GM03348 (cell line): ENCODE measurements around the gene ARHGAP24.

ENCODE experiments used
- DNase-seq: peaks from one replicate; pipeline ENCODE4 v3.0.0; 2012; ENCODE audit warnings: low spot score

ARHGAP24 gene

GRCh38 chr4:85777908-85778631, 303.1 kb downstream of the ARHGAP24 start:
- no peak for DNase-seq

GRCh38 chr4:85778632-85779131, 303.7 kb downstream of the ARHGAP24 start:
- no peak for DNase-seq

- DNase-seq: peak; percentile 48
Observed at GRCh38 chr4:85779165-85779564, 304.2 kb downstream of the ARHGAP24 start.

GRCh38 chr4:85780664-85781063, 305.7 kb downstream of the ARHGAP24 start:
- no peak for DNase-seq

GRCh38 chr4:85783483-85783882, 308.5 kb downstream of the ARHGAP24 start:
- DNase-seq: peak; percentile 37

- no peak for DNase-seq
Observed at GRCh38 chr4:85783900-85784299, 308.9 kb downstream of the ARHGAP24 start.

- no peak for DNase-seq
Observed at GRCh38 chr4:85784348-85784747, 309.4 kb downstream of the ARHGAP24 start.

GRCh38 chr4:85784947-85785346, 310.0 kb downstream of the ARHGAP24 start:
- no peak for DNase-seq

- DNase-seq: peak; percentile 38
Observed at GRCh38 chr4:85787133-85787532, 312.2 kb downstream of the ARHGAP24 start.

- DNase-seq: no peak
Observed at GRCh38 chr4:85788604-85789003, 313.7 kb downstream of the ARHGAP24 start.

GRCh38 chr4:85789241-85789640, 314.3 kb downstream of the ARHGAP24 start:
- DNase-seq: no peak

GRCh38 chr4:85790582-85790981, 315.6 kb downstream of the ARHGAP24 start:
- peak; percentile 33 for DNase-seq

GRCh38 chr4:85792376-85793232, 317.7 kb downstream of the ARHGAP24 start:
- DNase-seq: no peak

- no peak for DNase-seq
Observed at GRCh38 chr4:85793233-85793585, 318.3 kb downstream of the ARHGAP24 start.

- no peak for DNase-seq
Observed at GRCh38 chr4:85798012-85798770, 323.2 kb downstream of the ARHGAP24 start.

GRCh38 chr4:85803856-85804255, 328.9 kb downstream of the ARHGAP24 start:
- DNase-seq: no peak

GRCh38 chr4:85805891-85806290, 330.9 kb downstream of the ARHGAP24 start:
- DNase-seq: no peak

GRCh38 chr4:85806334-85806733, 331.4 kb downstream of the ARHGAP24 start:
- no peak for DNase-seq

GRCh38 chr4:85807247-85807950, 332.4 kb downstream of the ARHGAP24 start:
- peak; percentile 56 for DNase-seq

GRCh38 chr4:85808104-85808503, 333.2 kb downstream of the ARHGAP24 start:
- DNase-seq: no peak

GRCh38 chr4:85808864-85809263, 333.9 kb downstream of the ARHGAP24 start:
- no peak for DNase-seq

- DNase-seq: no peak
Observed at GRCh38 chr4:85812776-85813175, 337.8 kb downstream of the ARHGAP24 start.
